Adipocyte (in vitro differentiated cells): ENCODE results near the gene LYST.

Experiments
- DNase-seq: peaks from one replicate; pipeline ENCODE4 v3.0.0-alpha.2; 2015; ENCODE audit warnings: low read depth
- H3K27me3 ChIP-seq: replicated peaks from 2 replicates; pipeline ENCODE4 v1.7.0; 2013; ENCODE audit warnings: mild to moderate bottlenecking, low read length, moderate library complexity; ENCODE audit not compliant: control insufficient read depth, insufficient read depth
- H3K36me3 ChIP-seq: 2 replicates; pipeline ENCODE4 v1.7.0; 2013; ENCODE audit warnings: low read length, mild to moderate bottlenecking, moderate library complexity; ENCODE audit not compliant: control insufficient read depth, insufficient read depth, severe bottlenecking
- H3K4me1 ChIP-seq: 2 replicates; pipeline ENCODE4 v1.7.0; 2013; ENCODE audit warnings: mild to moderate bottlenecking, low read length, moderate library complexity; ENCODE audit not compliant: control insufficient read depth, insufficient read depth
- H3K4me3 ChIP-seq: 2 replicates; pipeline ENCODE4 v1.7.0; 2013; ENCODE audit warnings: mild to moderate bottlenecking, low read length, moderate library complexity
- H3K9ac ChIP-seq: 2 replicates; pipeline ENCODE4 v1.7.0; 2013; ENCODE audit warnings: mild to moderate bottlenecking, low read length, moderate library complexity
- H3K9me3 ChIP-seq: 2 replicates; pipeline ENCODE4 v1.7.0; 2013; ENCODE audit warnings: mild to moderate bottlenecking, low read length, moderate library complexity; ENCODE audit not compliant: control insufficient read depth

The LYST gene

GRCh38 chr1:235702412-235702811, 164.3 kb downstream of the LYST start:
- Histone ChIP-seq H3K4me3 (no peak overlapping the region), H3K9ac (no peak overlapping the region), H3K4me1 (no peaks in the 10 kb centered on the region), H3K27me3 (no peaks in the 10 kb centered on the region), H3K9me3 (no peaks in the 10 kb centered on the region), H3K36me3 (peaks cover 36% of the 10 kb centered on the region)
- DNase-seq = no peak

DNA sequence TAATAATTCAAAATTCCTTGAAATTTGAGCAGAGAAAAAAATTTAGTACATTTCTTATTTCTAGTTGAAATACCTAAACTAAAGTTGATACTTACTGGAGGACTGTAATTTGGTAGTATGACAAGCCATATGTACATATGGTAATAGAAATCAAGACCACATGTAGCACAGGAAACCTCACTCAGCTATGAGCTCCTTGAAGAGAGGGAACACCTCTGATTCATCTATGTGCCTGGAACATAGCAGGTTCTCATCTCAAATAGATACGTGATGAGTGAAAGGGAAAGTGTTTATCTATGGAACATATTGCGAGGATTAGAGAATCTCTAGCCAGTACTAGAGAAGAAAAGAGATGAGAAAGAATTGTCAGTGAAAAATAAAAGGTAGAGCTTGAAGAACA, 169.2 kb downstream of the LYST start:
- Histone ChIP-seq H3K36me3 (peaks cover 35% of the 10 kb centered on the region), H3K9me3 (no peaks in the 10 kb centered on the region), H3K27me3 (no peaks in the 10 kb centered on the region), H3K4me3 (no peak overlapping the region), H3K9ac (no peak overlapping the region), H3K4me1 (no peaks in the 10 kb centered on the region)
- DNase-seq = no peak

DNA sequence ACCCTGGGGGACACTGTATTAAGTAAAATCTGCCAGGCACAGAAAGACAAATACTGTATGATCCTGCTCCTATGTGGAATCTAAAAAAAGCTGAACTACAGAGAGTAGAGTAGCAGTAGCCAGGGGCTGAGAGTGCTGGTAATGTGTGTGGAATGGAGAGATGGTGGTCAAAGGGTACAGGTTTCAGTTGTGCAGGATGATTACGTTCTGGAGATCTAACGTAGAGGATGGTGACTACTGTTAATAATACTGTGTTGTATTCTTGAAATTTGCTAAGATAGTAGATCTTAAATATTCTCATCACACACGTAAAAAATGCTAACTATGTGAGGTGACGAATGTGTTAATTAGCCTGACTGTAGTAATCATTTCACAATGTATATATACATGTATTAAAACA, 177.3 kb downstream of the LYST start:
- no peaks in the 10 kb centered on the region for H3K4me1 ChIP-seq
- no peak overlapping the region for H3K4me3 ChIP-seq
- no peak overlapping the region for H3K9ac ChIP-seq
- no peaks in the 10 kb centered on the region for H3K9me3 ChIP-seq
- peaks cover 36% of the 10 kb centered on the region for H3K36me3 ChIP-seq
- DNase-seq = no peak
- no peaks in the 10 kb centered on the region for H3K27me3 ChIP-seq

DNA sequence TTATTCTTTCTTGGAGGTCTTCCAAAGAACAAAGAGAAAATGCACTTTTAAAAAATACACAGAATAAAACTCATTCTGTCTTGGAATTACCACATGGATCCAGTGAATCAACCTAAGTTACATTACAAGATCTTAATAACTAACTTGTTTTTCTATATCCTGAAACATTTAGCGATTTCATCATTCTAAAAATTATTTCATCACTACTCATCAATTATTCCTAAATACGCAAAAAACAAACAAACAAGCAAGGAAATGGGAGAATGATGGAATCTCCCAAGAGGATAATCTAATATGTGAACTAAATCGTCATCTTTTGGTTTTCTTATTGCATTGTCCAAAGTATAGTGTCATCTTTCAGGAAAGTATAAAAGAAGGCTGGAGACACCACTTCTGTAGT, 178.6 kb downstream of the LYST start:
- H3K27me3 ChIP-seq = no peaks in the 10 kb centered on the region
- no peaks in the 10 kb centered on the region for H3K9me3 ChIP-seq
- no peak overlapping the region for H3K9ac ChIP-seq
- no peak for DNase-seq
- peaks cover 38% of the 10 kb centered on the region for H3K36me3 ChIP-seq
- no peak overlapping the region for H3K4me3 ChIP-seq
- H3K4me1 ChIP-seq = no peaks in the 10 kb centered on the region

- H3K4me1 ChIP-seq = no peaks in the 10 kb centered on the region
- no peak for DNase-seq
- no peaks in the 10 kb centered on the region for H3K27me3 ChIP-seq
- no peak overlapping the region for H3K9ac ChIP-seq
- H3K9me3 ChIP-seq = no peaks in the 10 kb centered on the region
- H3K36me3 ChIP-seq = peaks cover 29% of the 10 kb centered on the region
- H3K4me3 ChIP-seq = no peak overlapping the region
Observed at GRCh38 chr1:235683653-235684052, 183.1 kb downstream of the LYST start.

DNA sequence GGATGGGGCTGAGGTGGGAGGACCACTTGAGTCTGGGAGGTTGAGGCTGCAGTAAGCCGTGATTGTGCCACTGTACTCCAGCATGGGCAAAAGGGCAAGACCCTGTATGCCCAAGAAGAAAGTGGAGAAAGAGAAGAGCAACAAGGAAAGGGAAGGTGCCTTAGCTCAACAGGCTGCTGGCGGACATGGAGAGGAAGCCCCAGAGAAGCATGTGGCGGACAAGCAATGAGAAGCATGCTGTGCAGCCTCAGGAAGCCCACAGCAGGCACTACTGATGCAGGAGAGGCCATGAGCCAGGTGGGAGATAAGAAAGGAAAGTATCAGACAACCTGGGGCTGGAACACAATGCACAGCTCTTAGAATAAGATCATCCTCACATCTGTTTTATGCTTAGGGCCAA, 184.5 kb downstream of the LYST start:
- no peaks in the 10 kb centered on the region for H3K27me3 ChIP-seq
- DNase-seq = no peak
- H3K4me1 ChIP-seq = no peaks in the 10 kb centered on the region
- peaks cover 25% of the 10 kb centered on the region for H3K36me3 ChIP-seq
- no peak overlapping the region for H3K9ac ChIP-seq
- H3K9me3 ChIP-seq = no peaks in the 10 kb centered on the region
- H3K4me3 ChIP-seq = no peak overlapping the region

GRCh38 chr1:235679644-235680043, 187.1 kb downstream of the LYST start:
- Histone ChIP-seq H3K27me3 (no peaks in the 10 kb centered on the region), H3K4me3 (no peak overlapping the region), H3K4me1 (no peaks in the 10 kb centered on the region), H3K36me3 (peaks cover 37% of the 10 kb centered on the region), H3K9me3 (peaks cover 17% of the 10 kb centered on the region), H3K9ac (no peak overlapping the region)
- DNase-seq = no peak

DNA sequence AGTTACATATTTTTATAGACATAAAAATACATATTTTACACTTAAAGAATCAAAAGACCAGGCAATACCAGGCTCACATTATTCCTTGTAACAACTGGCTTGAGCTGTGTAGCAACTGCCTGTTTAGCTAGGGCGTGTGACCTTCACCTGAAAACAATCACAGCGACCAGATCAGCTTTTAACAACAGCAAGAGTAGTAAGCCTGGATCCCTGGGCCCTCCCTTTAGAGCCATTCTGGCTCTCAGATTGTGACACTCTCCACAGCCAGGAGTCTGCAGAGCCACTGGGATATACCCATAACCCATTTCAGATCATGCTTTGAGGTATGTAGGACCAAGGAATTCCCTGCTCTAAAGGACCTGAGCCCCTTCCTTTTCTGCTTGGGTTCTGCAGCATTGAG, 187.7 kb downstream of the LYST start:
- no peak for DNase-seq
- no peak overlapping the region for H3K4me3 ChIP-seq
- H3K36me3 ChIP-seq = peaks cover 41% of the 10 kb centered on the region
- H3K9ac ChIP-seq = no peak overlapping the region
- no peaks in the 10 kb centered on the region for H3K4me1 ChIP-seq
- peaks cover 20% of the 10 kb centered on the region for H3K9me3 ChIP-seq
- no peaks in the 10 kb centered on the region for H3K27me3 ChIP-seq

- Histone ChIP-seq H3K9ac (no peak overlapping the region), H3K4me1 (no peaks in the 10 kb centered on the region), H3K36me3 (peaks cover 71% of the 10 kb centered on the region), H3K9me3 (peaks cover 39% of the 10 kb centered on the region), H3K4me3 (peak overlapping the region; percentile 13), H3K27me3 (no peaks in the 10 kb centered on the region)
- peak; percentile 32 for DNase-seq
Observed at GRCh38 chr1:235675152-235675890, 191.4 kb downstream of the LYST start.

DNA sequence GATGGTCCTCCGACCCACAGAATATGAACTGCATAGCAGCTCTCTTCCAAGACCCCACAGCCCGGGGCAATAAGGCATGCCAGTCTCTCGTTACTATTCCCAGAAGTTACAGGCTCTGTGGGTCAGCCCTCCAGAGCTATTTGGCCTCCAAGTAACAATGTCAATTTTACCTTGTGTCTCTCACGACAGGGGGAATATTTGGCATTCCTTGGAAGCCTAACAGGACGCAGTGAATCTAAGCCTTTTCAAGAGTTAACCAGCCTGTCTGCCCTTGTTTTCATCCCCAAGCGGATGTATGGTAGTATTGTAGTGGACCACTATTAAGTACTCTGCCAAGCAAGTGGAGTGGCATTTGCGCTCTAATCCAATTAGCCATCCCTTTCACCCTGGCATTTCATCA, 192.7 kb downstream of the LYST start:
- Histone ChIP-seq H3K9me3 (peaks cover 53% of the 10 kb centered on the region), H3K36me3 (peaks cover 82% of the 10 kb centered on the region), H3K27me3 (no peaks in the 10 kb centered on the region), H3K4me1 (no peaks in the 10 kb centered on the region), H3K9ac (no peak overlapping the region), H3K4me3 (no peak overlapping the region)
- no peak for DNase-seq

DNA sequence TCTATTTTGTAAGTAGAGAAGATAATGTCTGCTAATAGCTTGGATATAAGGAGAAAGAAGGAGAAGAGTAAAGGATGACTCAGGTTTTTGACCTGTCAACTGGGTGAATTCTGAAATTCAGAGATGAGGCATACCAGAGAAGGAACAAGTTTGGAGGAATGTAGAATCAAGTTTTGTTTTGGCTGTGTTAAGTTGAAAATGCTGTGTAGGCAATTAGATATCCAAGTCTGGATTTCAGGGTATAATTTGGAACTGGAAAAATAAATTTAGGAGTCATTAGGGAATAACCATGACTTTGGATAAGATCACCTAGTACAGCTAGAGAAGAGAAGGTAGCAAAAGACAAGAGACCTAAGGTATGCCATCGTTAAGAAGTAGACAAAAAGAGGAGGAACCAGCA, 194.7 kb downstream of the LYST start:
- no peak overlapping the region for H3K4me3 ChIP-seq
- H3K36me3 ChIP-seq = peaks cover 79% of the 10 kb centered on the region
- peaks cover 55% of the 10 kb centered on the region for H3K9me3 ChIP-seq
- DNase-seq = no peak
- H3K27me3 ChIP-seq = no peaks in the 10 kb centered on the region
- no peaks in the 10 kb centered on the region for H3K4me1 ChIP-seq
- no peak overlapping the region for H3K9ac ChIP-seq
